ENCODE measurements around the gene KANTR.

Gene KANTR

DNA sequence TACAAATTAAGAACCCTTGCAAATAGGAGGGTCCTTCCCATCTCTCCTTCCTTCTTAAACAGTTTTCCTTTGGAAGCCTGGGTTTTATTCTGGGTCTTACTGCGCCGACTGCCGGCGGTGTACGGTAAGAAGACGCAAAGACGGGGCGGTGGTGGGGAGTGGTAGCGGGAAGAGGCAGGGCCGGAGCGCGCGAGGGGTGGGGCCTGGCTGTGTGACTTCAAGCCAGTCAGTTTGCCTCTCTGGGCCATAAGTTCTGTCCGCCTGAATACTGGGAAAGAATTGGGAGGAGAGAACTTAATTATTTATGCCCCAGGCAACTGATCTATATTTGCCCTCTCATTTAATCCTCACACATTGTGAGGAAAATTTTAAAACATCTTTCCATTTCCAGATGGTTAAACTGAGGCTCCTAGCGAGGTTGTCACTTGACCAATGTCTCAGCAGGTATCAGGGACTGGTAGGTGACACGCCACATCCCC is 726 bp upstream of the KANTR start:
- in situ Hi-C loops (cut with MboI; ENCODE audit: low pct_unique_long_range_greater_than_20kb, low sequenced_read_pairs, unreplicated experiment): no loop called here
- DNase-seq (ENCODE audit: low spot score): peak; percentile 69
- TF ChIP-seq, protein P1, sequence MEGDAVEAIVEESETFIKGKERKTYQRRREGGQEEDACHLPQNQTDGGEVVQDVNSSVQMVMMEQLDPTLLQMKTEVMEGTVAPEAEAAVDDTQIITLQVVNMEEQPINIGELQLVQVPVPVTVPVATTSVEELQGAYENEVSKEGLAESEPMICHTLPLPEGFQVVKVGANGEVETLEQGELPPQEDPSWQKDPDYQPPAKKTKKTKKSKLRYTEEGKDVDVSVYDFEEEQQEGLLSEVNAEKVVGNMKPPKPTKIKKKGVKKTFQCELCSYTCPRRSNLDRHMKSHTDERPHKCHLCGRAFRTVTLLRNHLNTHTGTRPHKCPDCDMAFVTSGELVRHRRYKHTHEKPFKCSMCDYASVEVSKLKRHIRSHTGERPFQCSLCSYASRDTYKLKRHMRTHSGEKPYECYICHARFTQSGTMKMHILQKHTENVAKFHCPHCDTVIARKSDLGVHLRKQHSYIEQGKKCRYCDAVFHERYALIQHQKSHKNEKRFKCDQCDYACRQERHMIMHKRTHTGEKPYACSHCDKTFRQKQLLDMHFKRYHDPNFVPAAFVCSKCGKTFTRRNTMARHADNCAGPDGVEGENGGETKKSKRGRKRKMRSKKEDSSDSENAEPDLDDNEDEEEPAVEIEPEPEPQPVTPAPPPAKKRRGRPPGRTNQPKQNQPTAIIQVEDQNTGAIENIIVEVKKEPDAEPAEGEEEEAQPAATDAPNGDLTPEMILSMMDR (IDR thresholded peaks at IDR 0.05; ENCODE audit: extremely low read depth, insufficient read depth, missing control alignments): peak; percentile 67

GRCh38 chrX:53094582-53094905 is 602 bp downstream of the KANTR start:
- in situ Hi-C loops (cut with MboI; ENCODE audit: low pct_unique_long_range_greater_than_20kb, low sequenced_read_pairs, unreplicated experiment): no loop called here
- DNase-seq (ENCODE audit: low spot score): no peak

DNA sequence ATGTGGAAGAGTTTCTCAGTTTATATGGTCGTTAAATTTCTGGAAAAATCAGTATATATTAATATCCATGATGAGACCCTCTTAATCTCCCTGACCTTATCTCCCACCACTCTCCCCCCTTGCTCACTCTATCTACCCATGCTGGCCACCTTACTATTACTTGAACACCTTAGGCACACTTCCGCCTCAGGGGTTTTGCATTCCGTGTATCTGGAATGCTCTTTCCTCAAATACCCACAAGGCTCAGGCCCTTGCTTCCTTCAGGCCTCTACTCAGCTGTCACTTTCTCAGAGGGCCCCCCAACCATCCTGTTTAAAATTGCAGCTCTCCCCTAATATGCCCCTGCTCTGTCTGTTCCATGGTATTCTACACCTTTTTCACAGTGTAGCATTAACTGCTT is 1.9 kb downstream of the KANTR start:
- TF ChIP-seq, protein P1 (IDR thresholded peaks at IDR 0.05; ENCODE audit: extremely low read depth, insufficient read depth, missing control alignments): no peak
- in situ Hi-C loops (cut with MboI; ENCODE audit: low pct_unique_long_range_greater_than_20kb, low sequenced_read_pairs, unreplicated experiment): no loop called here
- DNase-seq (ENCODE audit: low spot score): no peak

More at GRCh38 chrX:53094582-53094905, 602 bp downstream of the KANTR start:
- TF ChIP-seq, protein P1 (IDR thresholded peaks at IDR 0.05; ENCODE audit: extremely low read depth, insufficient read depth, missing control alignments): no peak

DNA sequence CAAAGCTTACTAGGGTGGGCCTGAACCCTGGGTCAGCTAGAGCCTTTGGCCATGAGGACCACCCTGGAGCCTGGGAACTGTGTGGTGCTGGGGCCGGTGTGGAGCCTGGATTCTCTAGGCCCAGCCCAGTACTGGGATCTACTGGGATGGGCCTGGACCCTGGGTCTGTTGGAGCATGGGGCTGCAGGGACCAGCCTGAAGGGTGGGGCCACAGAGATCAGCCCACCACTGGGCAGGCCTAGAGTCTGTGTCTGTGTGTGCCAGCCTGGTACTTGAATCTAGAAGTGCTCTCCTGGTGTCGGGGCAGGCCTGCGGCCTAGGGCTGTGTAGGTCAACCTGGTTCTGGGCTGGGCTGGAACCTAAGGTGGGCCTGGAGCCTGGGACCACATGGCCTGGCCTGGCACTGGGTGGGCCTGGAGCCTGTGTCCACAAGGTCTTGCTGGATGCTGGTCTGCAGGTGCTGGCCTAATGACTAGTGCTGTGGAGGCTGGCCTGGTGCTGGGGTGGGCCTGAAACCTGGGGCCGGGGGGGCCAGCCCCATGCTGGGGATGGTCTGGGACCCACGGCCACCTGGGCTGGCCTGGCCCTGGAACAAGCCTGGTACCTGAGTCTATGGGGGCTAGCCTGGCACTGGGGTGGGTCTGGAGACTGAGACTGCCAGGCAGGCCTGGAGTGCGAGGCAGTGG is 21.1 kb downstream of the KANTR start:
- no peak for DNase-seq (ENCODE audit: low spot score)
- in situ Hi-C loops (cut with MboI; ENCODE audit: low pct_unique_long_range_greater_than_20kb, low sequenced_read_pairs, unreplicated experiment): no loop called here
- TF ChIP-seq, protein P1 (IDR thresholded peaks at IDR 0.05; ENCODE audit: extremely low read depth, insufficient read depth, missing control alignments): no peak

GRCh38 chrX:53115550-53115874 is 21.6 kb downstream of the KANTR start:
- in situ Hi-C loops (cut with MboI; ENCODE audit: low pct_unique_long_range_greater_than_20kb, low sequenced_read_pairs, unreplicated experiment): no loop called here
- TF ChIP-seq, protein P1 (IDR thresholded peaks at IDR 0.05; ENCODE audit: extremely low read depth, insufficient read depth, missing control alignments): no peak
- DNase-seq (ENCODE audit: low spot score): no peak

- TF ChIP-seq, protein P1 (IDR thresholded peaks at IDR 0.05; ENCODE audit: extremely low read depth, insufficient read depth, missing control alignments): no peak
- in situ Hi-C loops (cut with MboI; ENCODE audit: low pct_unique_long_range_greater_than_20kb, low sequenced_read_pairs, unreplicated experiment): no loop called here
These were observed 22.2 kb downstream of the KANTR start for GRCh38 chrX:53116101-53116500.

More at GRCh38 chrX:53116101-53116500, 22.2 kb downstream of the KANTR start:
- DNase-seq (ENCODE audit: low spot score): no peak
